NCI-H146 treated with DMSO at 0.1 percent for 48 hours (cell line): ENCODE data around the gene STEAP3.
A peak's percentile ranks its signal among the peaks of the same experiment; 100 is the strongest.
"Not testable (repeated sequence)": the region's sequence is repeated elsewhere in the genome, so short reads cannot be mapped to it uniquely, and the experiment has no call there.

Source experiments
- DNase-seq: peaks from one replicate; lab custom pipeline; 2025; ENCODE audit not compliant: unreplicated experiment; lab: John Stamatoyannopoulos, UW

STEAP3 gene

DNA sequence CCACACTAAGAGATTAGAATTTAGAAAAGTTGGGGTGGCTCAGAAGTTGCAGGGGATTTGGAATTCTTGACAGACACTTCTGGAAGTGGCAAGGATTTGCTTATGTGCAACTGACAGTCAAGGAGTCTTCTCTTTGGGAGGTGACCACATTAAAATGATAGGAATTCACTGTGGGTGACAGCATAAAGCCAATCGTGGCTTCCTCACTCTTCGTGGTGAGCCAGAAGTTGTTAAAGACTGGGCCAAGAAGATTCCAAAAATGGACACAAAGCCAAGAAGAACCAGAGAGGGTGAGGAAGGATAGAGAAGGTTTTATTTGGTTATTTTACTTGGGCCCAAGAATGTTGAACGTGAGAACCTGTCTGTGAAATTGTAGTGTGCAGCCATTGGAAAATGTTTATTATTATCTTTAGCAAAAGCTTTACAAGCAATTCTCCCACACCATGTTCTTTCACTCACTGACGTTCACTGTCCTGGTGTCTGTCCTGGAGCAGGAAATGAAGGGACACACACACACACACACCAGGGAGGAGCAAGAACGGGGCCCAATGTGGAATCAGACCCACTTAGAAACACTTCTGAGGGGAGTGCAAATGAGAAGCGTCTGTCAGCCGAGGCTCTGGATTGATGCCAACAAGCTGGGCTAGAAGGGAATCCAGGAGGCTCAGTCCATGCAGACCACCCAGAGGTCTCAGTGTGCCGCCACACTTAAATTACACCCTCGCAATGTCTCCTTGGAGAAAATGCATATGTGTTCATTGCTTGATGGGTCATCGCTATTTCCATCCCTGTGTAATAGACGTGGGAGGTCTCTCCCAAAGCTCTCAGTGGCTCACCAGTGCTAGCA lies 37.2 kb downstream of the STEAP3 start:
- no peak for DNase-seq

DNA sequence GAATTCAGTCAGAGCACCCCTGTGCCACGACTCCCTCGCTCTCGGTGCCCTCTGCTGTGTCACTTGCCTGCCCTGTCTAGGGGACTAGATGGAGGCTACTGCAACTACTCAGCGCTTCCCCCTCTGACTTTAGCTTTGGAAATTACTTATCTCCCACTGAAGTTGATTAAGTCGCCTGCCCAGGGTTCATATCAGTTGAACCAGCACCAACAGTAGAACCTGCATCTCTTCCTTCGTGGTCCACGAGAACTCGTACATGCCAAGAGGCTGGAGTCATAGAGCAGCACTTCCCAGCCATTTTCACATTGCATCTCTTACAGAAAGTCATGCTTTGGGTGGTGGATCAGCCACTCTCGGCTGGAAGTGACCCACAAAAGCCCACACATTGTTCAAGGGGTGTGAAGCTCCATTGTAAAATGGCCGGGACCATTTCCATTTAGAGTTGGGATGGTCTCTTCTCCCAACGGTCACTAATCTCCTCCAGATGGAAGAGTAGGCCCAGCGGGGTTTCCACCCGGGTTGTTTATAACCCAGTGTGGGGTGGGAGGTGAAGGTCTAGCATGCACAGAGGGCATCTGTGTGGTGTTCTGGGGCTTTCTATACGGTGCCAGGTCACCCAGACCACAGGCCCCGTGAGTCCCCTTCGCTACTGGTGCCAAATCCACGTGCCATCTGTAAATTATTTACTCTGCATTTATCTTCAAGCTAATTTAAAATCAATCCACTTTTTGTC lies 38.0 kb downstream of the STEAP3 start:
- no peak for DNase-seq

DNA sequence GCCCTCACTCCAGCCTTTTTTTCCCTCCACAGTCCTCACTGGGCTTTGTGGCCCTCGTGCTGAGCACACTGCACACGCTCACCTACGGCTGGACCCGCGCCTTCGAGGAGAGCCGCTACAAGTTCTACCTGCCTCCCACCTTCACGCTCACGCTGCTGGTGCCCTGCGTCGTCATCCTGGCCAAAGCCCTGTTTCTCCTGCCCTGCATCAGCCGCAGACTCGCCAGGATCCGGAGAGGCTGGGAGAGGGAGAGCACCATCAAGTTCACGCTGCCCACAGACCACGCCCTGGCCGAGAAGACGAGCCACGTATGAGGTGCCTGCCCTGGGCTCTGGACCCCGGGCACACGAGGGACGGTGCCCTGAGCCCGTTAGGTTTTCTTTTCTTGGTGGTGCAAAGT lies 39.4 kb downstream of the STEAP3 start:
- no peak for DNase-seq

DNA sequence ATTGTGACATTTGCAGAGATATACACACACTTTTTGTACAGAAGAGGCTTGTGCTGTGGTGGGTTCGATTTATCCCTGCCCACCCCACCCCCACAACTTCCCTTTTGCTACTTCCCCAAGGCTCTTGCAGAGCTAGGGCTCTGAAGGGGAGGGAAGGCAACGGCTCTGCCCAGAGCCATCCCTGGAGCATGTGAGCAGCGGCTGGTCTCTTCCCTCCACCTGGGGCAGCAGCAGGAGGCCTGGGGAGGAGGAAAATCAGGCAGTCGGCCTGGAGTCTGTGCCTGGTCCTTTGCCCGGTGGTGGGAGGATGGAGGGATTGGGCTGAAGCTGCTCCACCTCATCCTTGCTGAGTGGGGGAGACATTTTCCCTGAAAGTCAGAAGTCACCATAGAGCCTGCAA lies 40.0 kb downstream of the STEAP3 start:
- DNase-seq, result no peak

DNA sequence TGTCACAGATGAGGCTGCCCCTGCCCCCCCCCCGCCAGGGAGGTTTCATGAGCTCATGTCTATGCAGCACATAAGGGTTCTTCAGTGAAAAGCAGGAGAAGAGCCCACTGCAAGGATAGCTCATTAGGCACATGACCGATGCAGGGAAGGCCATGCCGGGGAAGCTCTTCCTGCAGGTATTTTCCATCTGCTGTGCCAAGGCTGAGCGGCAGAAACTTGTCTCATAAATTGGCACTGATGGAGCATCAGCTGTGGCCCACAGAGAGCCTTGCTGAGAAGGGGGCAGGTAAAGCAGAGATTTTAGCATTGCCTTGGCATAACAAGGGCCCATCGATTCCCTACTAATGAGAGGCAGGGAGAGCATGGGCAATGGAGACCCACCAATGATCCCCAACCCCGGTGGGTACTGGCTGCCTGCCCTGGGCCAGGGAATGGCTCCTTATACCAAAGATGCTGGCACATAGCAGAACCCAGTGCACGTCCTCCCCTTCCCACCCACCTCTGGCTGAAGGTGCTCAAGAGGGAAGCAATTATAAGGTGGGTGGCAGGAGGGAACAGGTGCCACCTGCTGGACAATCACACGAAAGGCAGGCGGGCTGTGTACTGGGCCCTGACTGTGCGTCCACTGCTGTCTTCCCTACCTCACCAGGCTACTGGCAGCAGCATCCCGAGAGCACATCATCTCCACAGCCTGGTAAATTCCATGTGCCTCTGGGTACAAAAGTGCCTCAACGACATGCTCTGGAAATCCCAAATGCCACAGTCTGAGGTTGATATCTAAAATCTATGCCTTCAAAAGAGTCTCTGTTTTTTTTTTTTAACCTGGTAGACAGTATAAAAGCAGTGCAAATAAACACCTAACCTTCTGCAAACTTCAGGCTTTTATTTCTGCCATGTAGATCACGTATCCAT lies 41.4 kb downstream of the STEAP3 start:
- peak; percentile 71 for DNase-seq

DNA sequence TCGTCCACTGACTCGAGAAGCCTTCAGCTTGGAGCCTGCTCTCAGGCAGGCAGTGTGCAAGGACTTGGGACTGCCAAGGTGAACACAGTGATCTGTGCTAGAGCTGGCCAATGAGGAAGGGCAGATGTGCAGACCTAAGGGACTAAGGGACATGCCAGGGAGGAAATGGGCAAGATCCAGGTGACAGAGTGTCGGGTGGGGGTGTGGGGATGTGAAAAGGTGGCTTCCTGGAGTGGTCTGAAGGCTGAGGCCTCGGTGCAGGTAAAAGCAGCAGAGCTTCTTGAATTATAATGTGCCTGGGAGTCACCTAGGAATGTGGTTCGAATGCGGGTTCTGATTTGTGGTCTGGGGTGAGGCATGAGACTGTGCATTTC lies 42.0 kb downstream of the STEAP3 start:
- no peak for DNase-seq

DNA sequence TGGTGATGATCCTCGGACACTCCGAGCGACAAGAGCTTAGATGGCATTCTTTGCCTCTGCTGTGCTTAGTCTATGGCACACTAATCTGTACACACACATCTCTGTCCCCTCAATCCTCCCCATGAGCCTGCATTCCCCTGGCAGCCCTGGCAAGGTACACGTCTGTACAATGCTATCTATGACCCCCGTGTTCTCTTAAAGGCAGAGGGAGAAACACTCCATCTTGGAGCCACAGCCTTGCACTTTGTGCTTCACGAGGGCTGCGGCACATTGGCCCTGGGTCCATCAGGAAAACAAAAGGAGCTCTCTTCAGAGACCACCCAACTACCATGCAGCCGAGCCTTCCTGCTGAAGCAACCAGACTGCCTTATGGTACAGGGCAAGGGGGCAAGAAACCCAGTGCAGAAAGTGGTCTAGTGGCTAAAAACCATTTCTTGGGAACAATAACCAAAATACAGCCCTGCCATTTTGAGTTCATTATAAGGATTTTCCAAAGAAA lies 42.5 kb downstream of the STEAP3 start:
- no peak for DNase-seq

DNA sequence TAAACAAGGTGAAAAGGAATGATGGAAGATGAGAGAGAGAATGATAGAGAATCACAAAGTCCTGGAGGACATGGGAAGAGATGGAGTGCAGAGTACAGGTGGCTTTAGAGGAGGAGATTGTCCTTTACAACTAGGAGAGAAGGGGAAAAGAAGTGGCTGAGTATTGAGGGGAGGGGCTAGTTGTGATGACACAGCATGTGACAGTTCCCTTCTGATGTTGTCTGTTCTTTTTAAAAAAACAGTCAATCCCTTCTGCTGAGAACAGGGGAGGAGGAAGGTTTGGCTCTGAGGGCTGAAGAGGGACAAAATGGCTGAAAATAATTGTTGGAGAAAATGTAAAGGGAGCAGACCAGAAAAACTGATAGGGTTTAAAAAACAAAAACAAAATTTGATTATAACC lies 44.0 kb downstream of the STEAP3 start:
- DNase-seq, result no peak

DNA sequence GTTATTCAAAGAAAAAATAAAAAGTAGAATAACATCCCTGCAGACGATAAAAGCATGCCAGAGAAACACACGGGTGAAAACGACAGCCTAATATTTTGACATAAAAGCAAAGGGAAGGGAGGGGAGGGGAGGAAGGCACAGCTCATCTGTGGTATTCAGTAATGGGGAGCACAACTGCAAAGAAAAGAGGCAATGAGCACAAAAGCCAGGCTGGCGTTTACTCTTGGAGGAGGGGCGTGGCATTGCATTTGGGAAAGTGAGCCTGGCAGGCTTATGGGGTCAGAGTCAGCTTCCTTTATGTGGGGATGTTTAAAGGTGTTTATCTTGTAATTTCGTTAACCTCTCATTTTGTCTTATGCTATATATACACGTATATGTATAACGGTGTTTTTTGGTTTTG lies 53.2 kb downstream of the STEAP3 start:
- no peak for DNase-seq

DNA sequence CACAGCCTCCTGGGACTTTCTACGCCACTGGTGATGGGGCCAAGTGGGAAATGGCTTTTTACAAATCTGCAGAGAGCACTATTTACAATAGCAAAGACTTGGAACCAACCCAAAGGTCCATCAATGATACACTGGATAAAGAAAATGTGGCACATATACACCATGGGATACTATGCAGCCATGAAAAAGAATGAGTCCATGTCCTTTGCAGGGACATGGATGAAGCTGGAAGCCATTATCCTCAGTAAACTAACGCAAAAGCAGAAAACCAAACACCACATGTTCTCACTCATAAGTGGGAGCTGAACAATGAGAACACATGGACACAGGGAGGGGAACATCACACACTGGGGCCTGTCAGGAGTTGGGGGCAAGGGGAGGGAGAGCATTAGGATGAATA lies 54.8 kb downstream of the STEAP3 start:
- not testable (repeated sequence) for DNase-seq

DNA sequence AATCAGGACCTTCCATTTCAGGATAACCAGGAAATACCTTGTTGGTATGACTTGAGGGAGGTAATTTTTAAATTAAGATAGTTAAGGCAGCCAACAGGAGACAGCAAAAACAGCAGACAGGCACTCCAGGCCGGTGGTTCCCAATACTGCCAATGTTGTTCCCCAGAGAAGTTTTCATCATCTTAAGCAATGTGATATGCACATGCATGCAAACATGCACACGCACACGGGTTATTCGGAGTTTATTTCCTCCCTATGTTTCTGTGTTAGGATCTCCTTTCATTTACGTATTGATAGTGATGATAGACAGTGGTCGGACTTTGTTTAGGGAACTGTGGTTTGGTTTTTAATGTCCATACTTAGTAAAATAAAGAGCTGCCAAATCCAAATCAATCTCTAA lies 55.3 kb downstream of the STEAP3 start:
- no peak for DNase-seq

DNA sequence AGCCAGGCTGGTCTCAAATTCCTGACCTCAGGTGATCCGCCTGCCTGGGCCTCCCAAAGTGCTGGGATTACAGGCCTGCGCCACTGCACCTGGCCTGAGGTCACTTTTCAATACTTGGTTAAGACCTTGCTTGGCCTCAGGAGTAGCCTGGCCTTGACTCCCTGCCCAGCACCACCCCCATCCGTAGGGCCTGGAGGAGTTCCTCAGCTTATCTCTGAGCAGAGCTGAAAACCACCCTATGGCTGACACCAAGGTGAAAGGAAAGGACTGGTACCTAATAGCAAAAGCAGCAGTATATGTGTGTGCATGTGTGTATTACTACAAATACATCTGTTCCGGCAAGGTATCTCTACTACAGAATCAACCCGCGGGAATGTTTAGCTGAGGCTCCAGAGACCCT lies 56.0 kb downstream of the STEAP3 start:
- DNase-seq, result no peak

DNA sequence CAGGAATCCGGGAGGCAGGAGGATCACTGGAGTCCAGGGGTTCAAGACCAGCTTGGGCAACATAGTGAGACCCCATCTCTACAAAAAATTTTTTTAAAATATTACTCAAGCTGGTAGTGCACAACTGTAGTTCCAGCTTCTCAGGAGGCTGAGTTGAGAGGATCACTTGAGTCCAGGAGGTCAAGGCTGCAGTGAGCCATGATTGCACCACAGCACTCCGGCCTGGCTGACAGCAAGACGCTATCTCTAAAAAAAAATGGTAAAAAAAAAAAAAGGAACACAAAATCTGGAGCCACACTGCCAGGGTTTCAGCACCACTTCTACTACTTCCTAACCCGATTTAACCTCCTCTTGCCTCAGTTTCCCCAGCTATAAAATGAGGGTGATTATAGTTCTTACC lies 57.0 kb downstream of the STEAP3 start:
- no peak for DNase-seq

DNA sequence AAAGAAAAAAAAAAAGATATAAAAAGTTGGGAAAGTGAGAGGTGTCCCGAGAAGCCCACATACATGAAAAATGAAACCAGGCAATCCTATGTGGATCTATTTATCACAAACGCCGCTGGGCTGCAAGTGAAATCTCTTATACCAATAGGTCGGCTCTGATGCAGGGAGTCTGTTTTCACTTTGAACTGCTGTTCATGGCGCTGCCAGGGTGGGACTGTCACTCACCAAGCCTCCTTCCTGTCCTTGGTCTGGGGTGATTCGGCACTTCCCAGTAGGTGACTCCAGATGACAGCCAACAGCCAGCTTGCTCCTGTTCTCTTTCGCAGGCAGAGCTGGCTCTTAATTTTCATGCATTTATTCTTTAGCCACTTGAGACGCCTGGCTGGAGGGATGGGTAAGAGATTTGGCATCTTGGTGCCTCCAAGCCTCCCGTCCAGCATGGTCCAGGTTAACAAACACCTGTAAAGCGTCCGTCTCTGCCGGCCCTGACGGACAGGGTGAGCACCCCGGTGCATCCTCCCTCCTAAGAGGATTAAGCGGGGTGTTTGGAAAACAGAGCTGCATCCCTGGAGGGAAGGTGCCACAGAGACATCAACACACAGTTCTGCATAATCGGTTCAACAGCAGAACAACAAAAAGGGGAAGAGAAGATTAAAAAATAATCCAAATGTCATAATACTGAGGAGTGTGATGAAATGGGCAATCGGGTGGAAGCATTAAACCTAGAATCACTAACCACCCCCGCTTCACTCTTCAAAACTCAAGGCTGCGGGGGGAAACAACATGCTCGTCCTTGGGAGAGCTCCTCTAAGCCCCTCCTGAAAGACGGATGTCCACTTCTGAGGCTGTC lies 58.7 kb downstream of the STEAP3 start:
- no peak for DNase-seq

DNA sequence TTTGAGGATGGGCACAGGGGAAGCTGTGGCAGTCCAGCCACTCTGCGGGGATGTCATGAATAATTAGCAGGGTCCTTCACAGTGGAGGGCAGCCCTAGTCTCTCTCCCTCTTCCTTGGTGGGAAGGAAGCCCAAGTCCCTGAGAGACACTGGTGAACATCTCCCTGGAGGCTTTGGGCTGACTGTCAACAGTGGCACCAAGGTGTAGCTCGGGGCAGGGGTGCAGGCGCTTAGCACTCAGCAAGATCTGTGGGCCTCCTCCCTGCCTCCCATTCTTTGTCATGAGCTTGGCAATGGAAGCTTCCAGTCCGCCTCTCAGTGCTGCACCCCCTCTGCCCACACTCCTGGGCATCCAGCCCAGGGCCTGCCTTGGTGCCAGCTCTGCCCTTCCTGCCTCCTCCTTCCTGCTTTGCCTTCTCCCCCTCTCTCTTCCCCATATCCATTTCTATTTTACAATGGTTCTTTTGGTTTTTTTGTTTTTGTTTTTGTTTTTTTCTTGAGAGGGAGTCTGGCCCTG lies 59.4 kb downstream of the STEAP3 start:
- no peak for DNase-seq

DNA sequence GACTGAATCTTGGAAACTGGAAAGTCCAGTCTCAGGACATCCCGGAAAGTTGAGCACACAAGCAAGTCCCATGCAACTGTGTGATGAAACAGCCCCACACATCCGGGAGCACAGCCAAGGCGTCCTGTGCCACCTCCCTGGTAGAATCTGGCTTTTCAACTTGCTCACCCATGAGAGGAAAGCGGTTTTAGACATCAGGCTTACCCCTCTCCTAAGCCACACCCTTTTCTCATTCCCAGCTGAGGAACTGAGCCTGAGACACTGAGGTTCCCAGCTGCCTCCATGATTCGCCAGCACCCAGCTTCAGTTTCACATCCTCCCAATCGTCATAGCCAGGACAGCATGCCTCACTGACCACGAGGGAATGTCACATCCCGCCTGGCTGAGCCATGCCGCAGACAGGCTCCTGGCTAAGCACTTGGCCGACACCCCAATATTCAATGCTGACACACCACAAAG lies 60.3 kb downstream of the STEAP3 start:
- no peak for DNase-seq

DNA sequence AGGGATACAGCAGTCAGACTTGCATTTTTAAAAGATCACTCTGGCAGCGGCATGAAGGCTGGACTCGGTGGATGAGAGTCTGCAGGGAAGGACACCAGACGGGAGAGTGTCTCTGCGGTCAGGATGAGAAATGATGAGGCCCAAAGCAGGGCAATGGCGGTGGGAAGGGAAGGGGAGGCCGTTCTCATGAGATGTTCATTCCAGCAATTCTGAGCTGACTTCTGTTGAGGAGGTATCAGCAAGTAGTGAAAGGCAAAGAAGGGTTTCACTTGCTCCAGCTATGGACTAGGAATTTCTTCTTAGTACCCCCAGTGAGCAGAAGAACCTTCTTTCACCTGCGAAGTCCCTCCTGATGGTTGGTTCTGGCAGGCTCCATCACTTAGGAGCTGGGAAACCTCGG lies 63.0 kb downstream of the STEAP3 start:
- no peak for DNase-seq

DNA sequence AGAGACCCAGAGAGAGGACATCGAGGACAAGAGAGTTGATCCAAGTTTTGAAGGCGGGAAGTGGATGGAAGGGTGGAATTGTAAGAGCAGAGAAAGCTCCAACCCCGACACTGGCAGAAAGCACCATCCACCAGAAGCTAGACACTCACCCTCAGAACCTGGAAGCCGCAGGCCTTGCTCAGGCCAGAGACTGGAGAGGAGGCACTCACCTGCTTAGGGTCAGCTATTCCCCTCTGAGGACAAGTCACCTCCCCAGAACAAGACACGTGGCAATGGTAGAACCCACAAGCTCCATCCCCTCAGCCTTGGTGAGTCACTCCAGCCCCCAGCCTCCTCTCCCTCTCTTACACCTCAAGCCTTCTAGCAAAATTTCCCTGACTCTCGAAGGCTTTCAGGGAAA lies 64.9 kb downstream of the STEAP3 start:
- DNase-seq, result no peak

DNA sequence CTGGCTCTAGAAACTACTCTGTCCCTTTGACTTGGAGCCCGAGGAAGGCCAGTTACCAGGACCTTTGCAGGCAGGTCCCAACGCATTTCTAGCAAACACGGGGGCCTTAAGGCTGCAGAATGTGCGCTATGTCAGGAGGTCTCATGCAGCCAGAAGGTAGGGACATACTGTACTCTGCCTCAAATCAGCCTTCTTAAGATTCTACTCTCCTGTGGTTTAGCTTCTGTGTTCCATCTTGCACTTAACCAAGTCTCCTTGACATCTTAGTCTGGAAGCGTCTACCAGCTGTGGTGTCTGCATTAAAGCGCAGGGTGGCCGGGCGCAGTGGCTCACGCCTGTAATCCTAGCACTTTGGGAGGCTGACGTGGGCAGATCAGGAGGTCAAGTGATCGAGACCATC lies 65.5 kb downstream of the STEAP3 start:
- no peak for DNase-seq

DNA sequence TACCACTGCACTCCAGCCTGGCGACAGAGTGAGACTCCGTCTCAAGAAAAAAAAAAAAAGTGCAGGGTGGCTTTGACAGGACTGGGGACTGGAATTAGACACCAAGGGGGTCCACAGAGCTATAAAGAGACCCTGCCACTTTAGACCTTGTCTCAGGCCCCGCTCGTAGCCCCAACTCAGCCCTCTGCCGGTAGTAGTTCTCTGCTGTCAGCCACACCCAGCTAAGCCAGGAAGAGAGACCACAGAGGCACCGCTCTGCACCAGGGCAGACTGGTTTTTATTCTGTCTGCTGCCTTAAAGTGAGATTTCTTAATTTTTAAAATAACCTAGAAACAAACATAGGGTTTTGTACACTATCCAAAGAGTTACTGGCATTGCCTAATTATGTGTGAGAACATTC lies 66.0 kb downstream of the STEAP3 start:
- no peak for DNase-seq
